GM18499 (cell line): ENCODE results near the gene RBM24.

Experiments
- ATAC-seq: cut with Tn5 transposase; IDR thresholded peaks from one replicate; pipeline ENCODE4 v1.9.1; 2021; ENCODE audit warnings: moderate number of reproducible peaks; ENCODE audit not compliant: insufficient read depth, unreplicated experiment

The RBM24 gene

GRCh38 chr6:17281100-17281496, at the start of gene RBM24:
Gene RBM24, plus strand, starts transcription at chr6:17281361. Its CDS starts 221 bp downstream, at chr6:17281582.
- no peak for ATAC-seq

DNA sequence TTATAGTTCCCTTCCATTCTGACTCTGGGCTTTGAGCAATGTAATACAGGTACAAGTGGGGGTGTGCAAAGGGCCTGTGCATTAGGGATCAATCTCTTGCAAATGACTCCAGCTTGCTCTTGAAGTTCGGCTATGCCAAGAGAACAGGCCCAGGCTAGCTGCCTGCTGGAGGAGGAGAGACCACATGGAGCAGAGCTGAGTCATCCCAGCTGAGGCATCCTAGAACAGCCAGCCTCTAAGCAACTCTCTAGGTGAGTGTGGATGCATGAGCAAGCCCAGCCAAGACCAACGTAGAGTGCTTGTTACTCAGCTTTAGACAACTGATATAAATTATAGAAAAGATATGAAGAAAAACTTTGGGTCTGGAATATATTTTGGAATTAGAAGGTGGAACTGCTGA, 47.6 kb upstream of the RBM24 start:
- ATAC-seq = no peak

GRCh38 chr6:17237246-17237645, 43.9 kb upstream of the RBM24 start:
- no peak for ATAC-seq

- no peak for ATAC-seq
Observed at GRCh38 chr6:17239260-17239659, 41.9 kb upstream of the RBM24 start.

DNA sequence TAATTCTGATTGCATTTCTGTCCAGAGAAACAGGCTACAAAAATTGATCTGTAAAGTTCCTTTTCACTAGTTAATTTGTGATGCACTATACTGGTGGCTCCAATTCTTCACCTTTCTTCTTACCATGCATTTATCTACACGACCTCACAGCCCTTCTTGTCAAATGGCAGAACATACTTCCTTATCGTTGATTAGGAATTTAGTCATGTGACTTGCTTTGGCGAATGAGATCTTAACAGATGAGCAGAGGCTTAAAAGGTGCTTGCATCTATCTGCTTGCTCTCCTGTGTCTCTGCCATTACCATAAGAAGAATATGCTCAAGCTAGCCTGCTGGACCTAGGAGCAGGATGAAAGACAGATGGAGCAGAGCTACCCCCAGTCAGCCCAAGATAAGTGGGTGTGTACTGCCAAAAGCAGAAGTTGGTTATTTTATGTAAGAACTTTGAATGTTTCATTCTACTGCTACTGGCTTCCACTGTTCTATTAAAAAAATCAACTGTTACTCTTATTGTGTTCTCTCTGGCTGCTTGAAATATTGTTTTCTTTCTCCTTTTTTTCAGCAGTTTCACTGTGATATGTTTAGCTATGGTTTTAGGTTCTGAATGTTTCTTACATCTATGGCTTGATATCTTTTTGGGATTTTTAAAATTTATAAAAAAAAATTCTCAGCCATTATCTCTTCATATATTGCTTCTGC, 40.2 kb upstream of the RBM24 start:
- ATAC-seq = no peak

- no peak for ATAC-seq
Observed at GRCh38 chr6:17242087-17242486, 39.1 kb upstream of the RBM24 start.

DNA sequence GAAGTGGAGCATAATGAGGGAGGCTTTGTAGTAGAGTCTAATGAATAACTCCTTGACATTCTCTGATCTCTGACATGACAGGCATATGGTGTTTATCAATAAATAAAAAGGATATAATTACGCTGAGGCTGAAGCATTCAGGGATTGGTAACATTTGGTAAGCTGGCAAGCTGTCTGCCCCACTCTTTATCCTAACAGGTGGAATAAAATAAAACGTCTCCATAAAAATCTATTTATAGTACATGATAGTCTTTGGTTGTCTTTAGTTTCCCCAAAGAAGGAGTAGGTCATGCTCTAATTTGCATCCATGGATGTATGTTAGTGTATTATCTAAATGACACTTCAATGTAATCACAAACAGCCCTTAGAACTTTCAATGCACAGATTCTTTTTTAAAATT, 30.9 kb upstream of the RBM24 start:
- no peak for ATAC-seq

DNA sequence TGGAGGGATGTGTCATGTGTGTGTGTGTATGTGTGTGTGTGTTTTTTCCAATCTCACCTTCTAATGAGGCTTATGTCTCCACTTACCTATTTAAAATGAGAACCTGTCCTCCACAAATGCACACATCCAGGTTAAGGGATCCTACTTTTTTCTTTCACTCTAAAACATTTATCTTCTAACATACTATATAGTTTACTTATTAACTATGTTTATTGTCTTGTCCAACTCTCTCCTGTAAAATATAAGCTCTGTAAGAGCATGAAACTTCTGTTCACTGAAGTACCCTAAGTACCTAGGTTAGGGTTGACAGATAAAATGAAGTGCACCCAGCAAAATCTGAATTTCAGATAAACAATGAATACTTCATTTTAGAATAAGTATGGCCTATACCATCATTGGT, 29.2 kb upstream of the RBM24 start:
- no peak for ATAC-seq

DNA sequence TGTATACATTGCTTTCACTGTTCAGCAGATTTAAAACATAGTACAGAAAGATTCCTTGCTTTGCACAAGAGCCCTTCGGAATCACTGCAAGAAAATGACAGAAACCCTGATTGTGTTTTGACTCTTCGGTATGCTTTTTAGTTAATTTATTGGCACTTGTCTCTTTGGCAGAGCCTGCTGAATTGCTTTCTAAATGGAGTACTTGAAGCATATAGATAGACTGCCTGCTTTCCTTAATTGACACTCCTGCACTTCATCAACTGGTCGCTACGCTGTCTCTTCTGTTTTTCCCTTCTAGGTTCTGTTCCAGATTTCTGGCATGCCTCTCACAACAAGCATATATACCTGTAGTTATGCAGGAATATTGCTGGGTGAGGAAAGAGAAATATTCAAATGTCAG, 22.4 kb upstream of the RBM24 start:
- ATAC-seq = no peak

DNA sequence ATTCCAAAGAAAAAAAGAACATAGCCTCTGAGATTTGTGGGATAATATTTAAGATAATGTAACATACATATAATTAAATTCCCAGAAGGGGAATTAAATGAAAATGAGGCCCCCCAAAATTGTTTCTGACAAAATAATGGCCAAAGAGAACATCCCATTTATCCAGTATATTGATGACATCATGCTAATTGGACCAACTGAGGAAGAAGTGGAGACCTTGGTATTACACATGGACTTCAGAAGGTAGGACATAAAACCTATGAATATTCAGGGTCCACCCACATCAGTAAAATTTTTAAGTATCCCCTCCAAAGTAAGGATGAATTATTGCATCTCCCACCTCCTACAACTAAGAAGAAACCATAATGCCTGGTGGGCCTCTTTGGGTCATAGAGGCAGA, 15.6 kb upstream of the RBM24 start:
- ATAC-seq = no peak

- ATAC-seq = no peak
Observed at GRCh38 chr6:17267566-17267965, 13.6 kb upstream of the RBM24 start.

- ATAC-seq = no peak
Observed at GRCh38 chr6:17268114-17268513, 13.0 kb upstream of the RBM24 start.

DNA sequence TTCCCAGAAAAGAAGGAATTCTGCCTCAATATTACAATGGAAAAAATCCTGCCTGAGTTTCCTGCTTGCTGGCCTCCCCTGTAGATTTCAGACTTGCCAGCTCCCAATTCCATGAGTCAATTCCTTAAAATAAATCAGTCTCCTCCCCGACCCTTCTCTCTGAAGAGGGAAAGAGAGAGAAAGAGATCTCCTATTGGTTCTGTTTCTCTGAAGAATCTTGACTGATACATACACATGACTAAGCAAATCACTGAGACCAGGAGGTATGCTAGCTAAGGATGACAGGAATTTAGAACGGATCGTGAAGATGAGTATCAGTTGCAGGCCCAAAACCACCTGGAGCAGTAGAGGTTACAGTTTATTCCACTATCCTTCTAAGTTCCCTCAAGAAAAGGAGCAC, 11.3 kb upstream of the RBM24 start:
- no peak for ATAC-seq

- ATAC-seq = no peak
Observed at GRCh38 chr6:17271628-17272027, 9.5 kb upstream of the RBM24 start.

DNA sequence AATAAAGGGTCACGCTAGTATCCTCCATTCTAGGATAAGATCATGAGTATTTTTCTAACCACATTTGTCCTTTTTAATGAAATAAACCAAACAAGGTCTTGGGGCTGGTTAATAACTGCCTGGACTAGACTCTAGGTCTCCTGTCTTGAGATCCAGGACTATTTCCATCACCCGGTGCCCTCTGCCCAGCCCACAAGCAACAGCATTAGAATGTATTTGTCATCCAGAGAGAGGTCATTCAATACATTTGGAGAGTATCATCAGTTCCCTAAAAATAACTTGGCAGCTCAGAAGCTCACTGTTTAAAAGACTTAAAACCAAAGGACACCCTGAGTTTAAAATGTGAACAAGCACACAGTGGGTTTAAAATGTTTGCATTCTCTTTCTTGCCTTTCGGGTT, 4.4 kb upstream of the RBM24 start:
- ATAC-seq = no peak

- ATAC-seq = no peak
Observed at GRCh38 chr6:17277256-17277655, 3.9 kb upstream of the RBM24 start.

DNA sequence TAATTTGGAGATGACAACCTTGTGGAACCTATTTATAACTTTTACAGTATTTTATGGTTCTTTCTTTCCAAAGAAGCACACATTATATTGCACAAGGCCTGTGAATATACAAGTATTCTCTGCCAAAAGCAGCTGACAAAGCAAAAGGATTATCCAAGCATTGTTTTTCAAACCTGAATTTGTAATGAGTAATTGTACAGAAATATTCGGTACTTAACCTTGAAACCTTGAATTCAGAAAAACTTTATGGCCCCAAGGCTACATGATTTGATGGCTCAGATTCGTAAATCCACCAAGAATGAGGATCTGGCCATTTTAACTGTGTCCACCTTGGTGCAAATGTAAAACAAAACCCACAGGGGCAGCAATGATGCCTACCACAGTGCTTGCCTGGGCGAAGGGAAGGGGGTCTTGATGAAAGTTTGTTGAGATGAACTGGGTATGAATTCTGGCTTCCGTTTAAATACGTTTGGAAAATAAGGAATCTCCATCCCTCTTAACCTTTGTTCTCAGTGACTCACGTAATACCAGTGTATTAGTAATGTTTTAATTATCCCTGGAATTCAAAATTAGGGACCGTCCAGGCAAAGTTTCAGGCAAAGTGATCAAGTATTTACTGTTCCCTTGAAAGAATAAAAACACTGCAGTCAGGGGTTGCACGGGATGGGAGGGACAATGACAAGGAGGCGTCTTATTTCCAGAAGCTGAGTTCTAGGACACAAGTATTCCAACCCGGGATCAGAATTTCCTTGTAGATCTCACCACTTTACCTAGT, 2.7 kb upstream of the RBM24 start:
- no peak for ATAC-seq

DNA sequence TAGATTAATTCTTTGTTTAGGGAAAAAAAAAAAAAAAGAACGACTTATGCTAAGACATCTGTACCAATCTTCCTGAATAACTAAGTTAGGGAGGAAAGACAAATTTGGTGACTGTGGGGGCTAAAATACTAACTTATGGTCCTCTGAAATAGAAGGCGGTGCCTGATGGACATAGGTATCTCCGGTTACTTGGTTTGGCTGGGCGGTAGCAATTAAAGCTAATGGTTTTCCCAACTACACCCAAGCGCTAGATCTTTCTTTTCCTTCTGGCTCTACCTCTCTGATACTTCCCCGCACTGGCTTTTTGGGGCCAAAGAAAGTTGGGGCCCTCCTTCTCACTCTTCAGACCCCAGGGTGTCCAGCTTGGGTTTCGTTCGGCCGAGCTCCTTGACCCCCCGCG, 1.0 kb upstream of the RBM24 start:
- ATAC-seq = no peak

- no peak for ATAC-seq
Observed at GRCh38 chr6:17280552-17281090, 540 bp upstream of the RBM24 start.

DNA sequence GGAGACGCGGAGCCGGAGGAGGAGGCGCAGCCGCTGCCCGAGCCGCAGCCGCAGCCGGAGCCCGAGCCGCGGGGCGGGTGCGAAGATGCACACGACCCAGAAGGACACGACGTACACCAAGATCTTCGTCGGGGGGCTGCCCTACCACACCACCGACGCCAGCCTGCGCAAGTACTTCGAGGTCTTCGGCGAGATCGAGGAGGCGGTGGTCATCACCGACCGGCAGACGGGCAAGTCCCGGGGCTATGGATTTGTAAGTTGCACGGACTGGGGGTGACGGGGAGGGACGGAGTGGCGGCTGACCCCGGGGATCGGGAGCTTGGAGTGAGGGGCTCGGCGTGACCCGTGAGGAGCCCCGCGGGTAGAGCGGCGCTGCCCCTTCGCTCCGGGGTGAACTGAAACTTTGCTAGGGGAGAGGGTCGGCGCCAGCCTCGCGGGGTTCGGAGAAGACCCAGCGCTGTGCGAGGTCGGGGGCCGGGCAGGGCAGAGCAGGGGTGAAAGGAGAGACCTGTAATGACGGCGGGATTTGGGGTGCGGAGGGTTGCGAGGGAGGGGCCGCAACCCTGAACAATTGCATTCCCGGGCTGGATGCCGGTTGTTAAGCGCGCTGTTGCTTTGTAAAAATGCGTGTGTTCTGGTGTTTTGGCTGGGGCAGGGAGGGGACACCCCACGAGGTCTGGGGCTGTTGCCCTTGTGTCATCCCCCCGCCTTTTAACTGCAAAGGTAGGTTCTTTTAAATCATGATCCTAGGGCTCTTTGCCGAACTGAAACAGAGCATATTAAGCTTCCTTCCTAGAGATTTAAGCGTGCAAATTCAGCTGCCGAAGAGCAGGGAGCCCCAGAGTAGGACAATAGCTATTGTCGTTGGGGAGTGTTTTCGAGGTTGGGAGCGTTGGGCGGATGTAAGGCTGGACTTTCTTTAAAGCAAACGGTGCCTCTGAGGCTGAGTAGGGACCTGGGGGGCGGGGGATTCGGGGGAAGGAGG, 628 bp downstream of the RBM24 start:
- ATAC-seq = no peak

- ATAC-seq = no peak
Observed at GRCh38 chr6:17283074-17283473, 1.9 kb downstream of the RBM24 start.
